WI38 (cell line): ENCODE measurements around the gene LRRC27.

Experiments
- H3K4me3 ChIP-seq: 2 replicates; pipeline ENCODE4 v1.5.1; 2011; ENCODE audit warnings: low read depth, mild to moderate bottlenecking, control low read depth, low read length
- TF ChIP-seq, protein P1 (sequence below): IDR thresholded peaks from 2 replicates; pipeline ENCODE4 v1.5.1; 2012; ENCODE audit warnings: low read depth, mild to moderate bottlenecking, control low read depth, low read length

LRRC27 gene

GRCh38 chr10:132404911-132405462, 73.0 kb downstream of the LRRC27 start:
- TF ChIP-seq, protein P1, sequence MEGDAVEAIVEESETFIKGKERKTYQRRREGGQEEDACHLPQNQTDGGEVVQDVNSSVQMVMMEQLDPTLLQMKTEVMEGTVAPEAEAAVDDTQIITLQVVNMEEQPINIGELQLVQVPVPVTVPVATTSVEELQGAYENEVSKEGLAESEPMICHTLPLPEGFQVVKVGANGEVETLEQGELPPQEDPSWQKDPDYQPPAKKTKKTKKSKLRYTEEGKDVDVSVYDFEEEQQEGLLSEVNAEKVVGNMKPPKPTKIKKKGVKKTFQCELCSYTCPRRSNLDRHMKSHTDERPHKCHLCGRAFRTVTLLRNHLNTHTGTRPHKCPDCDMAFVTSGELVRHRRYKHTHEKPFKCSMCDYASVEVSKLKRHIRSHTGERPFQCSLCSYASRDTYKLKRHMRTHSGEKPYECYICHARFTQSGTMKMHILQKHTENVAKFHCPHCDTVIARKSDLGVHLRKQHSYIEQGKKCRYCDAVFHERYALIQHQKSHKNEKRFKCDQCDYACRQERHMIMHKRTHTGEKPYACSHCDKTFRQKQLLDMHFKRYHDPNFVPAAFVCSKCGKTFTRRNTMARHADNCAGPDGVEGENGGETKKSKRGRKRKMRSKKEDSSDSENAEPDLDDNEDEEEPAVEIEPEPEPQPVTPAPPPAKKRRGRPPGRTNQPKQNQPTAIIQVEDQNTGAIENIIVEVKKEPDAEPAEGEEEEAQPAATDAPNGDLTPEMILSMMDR: no peak
- no peak overlapping the region for H3K4me3 ChIP-seq

DNA sequence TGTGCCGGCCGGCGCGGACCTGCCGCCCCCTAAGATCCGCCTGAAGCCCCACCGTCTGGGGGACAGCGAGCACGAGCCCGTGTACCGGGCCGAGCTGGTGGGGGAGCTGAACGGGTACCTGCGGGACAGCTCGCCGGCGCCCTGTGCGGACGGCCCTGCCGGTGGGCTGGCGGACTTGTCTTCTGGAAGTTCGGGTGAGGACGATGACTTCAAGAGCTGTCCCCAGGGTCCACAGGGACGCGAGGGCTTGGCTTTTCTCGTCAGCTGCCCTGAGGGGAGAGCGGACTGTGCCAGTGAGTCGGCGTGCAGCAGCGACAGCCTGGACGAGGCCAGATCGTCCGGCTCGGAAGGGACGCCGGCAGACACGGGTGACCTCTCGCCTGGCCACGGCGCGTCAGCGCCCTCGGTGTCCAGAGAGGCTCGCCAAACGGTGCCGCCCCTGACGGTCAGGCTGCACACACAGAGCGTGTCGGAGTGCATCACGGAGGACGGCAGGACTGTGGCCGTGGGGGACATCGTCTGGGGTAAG, 73.5 kb downstream of the LRRC27 start:
- H3K4me3 ChIP-seq: no peak overlapping the region
- TF ChIP-seq, protein P1: no peak

DNA sequence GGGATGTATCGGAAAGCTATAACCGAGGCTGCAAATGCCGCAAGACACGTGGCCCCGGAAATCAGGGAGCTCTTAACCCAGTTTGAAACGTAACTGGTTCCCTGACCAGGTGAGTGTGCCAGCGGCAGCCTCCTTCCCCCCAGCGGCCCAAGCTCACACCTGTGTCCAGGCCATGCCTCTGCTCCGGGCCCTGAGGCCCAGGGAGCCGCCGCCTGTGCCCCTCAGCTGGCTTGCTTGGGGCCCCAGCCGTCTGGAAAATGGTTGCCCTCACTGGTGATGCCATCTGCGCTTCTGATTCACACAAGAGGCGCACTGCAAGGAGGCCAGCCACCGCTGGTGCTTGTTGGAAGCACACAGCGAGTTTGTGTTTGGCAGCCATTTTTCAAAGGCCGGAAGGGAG, 74.2 kb downstream of the LRRC27 start:
- no peak overlapping the region for H3K4me3 ChIP-seq
- TF ChIP-seq, protein P1: no peak

- H3K4me3 ChIP-seq: no peak overlapping the region
- TF ChIP-seq, protein P1: no peak
Measured at GRCh38 chr10:132406750-132407149, 74.8 kb downstream of the LRRC27 start.

DNA sequence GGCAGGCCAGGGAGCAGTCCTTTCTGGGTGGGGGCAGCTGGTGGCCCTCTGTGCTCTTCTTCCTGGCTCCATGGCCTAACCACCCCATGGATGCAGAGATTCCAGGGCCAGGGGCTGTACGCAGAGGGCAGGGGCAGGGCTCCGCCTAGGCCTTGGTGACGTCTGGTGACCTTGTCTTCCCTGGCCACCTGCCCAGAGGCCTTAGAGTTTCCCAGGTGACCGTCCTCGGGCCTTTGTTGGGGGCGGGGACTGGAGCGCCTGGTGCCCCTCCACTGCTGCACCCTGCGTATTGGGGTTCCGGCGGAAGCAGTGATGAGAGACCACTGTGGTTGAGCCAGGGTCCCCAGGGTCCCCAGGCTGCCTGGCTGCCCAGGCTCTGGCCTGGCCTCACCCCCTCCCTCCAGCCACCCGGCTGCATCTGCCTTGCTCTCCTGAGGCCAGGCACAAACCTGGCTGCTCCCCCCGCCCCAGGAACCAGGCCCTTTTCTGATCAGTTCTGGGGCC, 75.3 kb downstream of the LRRC27 start:
- TF ChIP-seq, protein P1: no peak
- no peak overlapping the region for H3K4me3 ChIP-seq

GRCh38 chr10:132407846-132408278, 75.9 kb downstream of the LRRC27 start:
- TF ChIP-seq, protein P1: no peak
- no peak overlapping the region for H3K4me3 ChIP-seq

GRCh38 chr10:132408367-132408781, 76.4 kb downstream of the LRRC27 start:
- no peak overlapping the region for H3K4me3 ChIP-seq
- TF ChIP-seq, protein P1: no peak
